SK-MEL-5 (cell line): ENCODE data around the gene RYK. TPM values are rescaled to one million over a fixed set of nuclear protein-coding genes. Genes with fewer than 3 reads are reported as not detected.

Experiments
- DNase-seq: peaks from one replicate; pipeline ENCODE4 v3.0.0-alpha.2; 2016; ENCODE audit warnings: low read depth, low spot score
- in situ Hi-C: cut with HindIII; loops from 2 replicates; pipeline ENCODE4 v1.10.0; 2016; ENCODE audit warnings: low sequenced_read_pairs, high pct_unique_total_duplicates, low pct_unique_long_range_greater_than_20kb
- total RNA-seq: library from RNA; depleted of rRNA; stranded (reverse); fragments of >200 nt; shearing (Covaris generic); gene quantifications from 2 replicates; pipeline ENCODE4 v1.2.3, GENCODE V29; 2014

Gene RYK
- total RNA-seq, 1 experiment from 2014 or later = 79.0 TPM

DNA sequence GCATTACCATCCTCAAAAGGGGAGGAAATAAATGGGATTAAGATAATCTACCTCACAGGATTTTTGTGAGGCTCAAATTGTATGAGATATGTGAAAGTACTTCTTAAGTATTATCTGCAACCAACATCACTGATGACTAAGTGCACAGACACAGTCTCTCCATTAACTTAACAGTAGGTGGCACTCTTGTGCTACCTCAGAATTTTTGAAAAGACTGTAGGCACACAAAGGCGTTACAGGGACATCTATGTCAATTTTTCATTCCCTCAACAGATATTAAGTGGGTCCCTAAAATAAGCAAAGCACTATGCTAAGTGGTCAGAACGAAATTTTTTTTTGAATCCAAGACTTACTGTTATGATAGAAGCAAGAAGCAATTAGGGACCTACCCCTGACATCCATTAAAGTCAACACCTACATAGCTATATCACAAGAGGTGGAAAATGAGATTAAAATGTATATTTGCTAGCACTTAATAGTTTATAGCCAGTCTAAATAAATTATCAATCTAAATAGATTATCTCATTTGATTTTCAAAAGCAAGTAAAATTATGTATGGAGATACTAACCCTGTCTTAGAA lies 52.9 kb downstream of the RYK start:
- DNase-seq = peak; percentile 67
- in situ Hi-C loops = no loop called here

DNA sequence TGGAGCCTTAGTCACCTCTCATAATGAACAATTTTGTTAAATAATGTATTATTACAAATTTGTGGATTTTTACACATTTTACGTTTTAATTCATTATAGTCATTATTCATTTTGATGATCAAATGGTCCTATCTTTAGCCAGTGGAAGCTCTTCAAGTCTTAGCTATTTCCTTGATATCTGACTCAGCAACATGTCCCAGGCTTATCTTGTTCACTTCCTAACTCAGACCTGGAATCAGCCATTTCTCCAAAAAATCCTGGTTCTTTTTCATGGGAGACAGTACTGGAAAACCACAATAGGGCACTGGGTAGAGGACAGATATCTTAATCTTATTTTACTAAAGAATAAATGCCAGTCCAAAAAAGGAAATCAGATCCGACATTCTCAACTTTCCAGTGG lies 56.4 kb downstream of the RYK start:
- in situ Hi-C loops = no loop called here
- DNase-seq = no peak

DNA sequence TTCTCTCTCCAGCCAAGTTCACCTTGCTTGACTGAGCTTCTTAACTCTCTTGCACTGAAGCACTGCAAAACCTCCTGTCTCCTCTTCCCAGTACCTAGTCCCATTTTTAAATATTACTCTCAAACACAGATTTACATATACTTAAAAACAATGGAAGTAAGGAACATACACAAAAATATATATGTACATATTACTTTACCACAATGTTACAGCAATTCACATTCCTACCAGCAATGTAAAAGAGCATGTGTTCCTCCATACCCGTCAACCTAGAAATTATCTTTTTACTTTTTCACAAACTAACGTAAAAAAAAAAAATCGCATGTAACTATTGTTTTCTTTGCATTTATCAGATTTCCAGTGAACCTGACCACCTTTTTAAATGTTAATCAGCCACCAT lies 60.4 kb downstream of the RYK start:
- no peak for DNase-seq
- in situ Hi-C loops = no loop called here

DNA sequence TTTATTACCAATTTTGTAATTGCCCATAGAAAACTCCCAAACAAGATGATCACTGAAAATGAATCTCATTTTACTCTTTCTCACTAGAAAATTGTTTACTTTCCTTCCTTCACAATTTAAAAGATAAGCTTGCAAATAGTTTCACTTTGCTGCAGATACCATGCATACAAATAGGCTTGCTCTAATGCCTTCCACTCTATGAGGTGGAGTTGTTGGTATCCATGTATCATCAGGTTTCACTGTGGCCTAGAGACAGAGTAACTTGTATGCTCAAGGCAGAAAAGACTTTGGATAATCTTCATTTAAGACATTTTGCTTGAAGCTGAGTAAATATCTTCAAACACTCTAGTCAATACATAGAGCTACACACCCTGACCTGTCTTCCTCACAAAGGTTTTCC lies 60.8 kb downstream of the RYK start:
- DNase-seq = no peak
- in situ Hi-C loops = no loop called here

- in situ Hi-C loops = no loop called here
- DNase-seq = no peak
These were observed 64.3 kb downstream of the RYK start for GRCh38 chr3:134186391-134186790.

GRCh38 chr3:134180761-134181160 lies 69.9 kb downstream of the RYK start:
- DNase-seq = no peak
- in situ Hi-C loops = no loop called here

GRCh38 chr3:134179508-134179907 lies 71.2 kb downstream of the RYK start:
- in situ Hi-C loops = no loop called here
- no peak for DNase-seq

DNA sequence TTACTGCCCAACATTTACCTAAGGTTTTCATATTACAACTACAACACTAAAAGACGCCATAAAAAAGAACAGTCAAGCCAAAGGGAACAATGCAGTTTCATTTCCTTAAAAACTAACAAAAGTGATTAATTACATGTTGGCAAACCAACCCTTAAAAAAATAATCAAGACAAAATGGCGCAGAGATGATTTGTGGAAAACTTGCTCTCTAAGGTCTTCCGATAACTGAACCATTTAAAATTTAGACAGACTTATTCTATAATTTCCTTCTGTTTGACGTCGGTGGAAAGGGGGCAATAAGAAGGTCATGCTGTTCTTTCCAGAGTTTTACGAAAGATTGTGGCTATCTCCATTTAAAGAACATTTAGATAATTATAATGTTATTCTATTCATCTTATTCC lies 87.6 kb downstream of the RYK start:
- in situ Hi-C loops = no loop called here
- no peak for DNase-seq

GRCh38 chr3:134161898-134162615 lies 88.6 kb downstream of the RYK start:
- no peak for DNase-seq
- in situ Hi-C loops = no loop called here

DNA sequence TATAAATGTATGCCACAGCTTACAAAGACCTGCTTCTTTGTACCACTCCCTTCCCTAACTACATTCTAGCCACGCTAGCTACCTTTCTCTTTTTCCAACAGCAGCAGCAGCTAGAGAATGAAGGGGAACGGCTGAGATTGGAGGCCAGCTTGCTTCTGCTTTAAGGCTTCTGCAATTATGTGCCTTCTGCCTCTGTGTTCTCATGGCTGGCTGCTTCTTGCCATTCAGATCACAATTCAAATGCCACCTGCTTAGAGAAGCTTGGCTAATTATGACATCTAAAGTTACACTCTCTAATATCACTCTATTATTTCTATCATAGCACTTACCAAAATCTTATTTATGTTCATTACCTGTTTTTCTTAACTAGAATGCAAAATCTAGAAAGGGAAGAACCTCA lies 95.2 kb downstream of the RYK start:
- in situ Hi-C loops = no loop called here
- no peak for DNase-seq

DNA sequence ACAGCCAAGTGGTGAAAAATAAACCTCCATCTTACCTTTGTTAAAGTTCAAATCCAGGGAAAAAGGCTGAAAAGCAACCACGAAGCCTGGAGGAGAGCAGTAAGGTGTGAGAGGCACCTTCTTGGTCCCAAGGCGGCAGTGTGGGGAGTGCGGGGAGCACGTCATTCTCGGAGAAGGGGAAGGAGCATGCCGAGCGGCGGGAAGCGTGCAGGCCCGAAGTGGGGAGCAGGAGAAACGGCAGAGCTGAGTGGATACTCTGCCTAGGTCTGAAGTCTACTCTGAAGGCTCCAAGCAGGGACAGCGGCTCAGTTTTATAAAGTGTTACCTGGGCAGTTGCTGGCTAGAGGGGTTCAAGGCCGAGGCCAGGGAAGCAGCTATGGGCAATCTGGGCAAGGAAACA lies 96.9 kb downstream of the RYK start:
- no peak for DNase-seq
- in situ Hi-C loops = no loop called here

DNA sequence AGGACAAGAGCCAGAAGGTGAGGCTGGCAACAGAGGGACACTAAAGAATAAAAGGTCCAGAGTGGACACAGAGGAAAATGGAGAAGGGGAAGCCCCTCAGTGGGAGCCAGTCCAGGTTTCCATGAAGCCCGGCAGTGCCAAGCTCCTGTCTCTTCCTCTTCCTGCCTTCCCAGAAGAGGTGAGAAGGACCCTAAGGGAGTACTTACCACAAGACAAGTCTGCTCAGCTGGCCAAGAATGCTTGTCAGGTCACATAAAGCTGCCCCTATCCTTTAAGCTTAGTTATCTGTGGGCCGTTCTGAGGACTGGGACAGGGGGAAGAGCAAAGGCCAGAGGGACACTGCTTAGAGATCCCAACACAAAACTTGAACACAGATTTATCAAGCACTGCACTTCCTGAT lies 100.2 kb downstream of the RYK start:
- in situ Hi-C loops = no loop called here
- DNase-seq = no peak

GRCh38 chr3:134149286-134149685 lies 101.4 kb downstream of the RYK start:
- DNase-seq = no peak
- in situ Hi-C loops = no loop called here

- DNase-seq = no peak
- in situ Hi-C loops = no loop called here
These were observed 102.1 kb downstream of the RYK start for GRCh38 chr3:134148534-134148933.

GRCh38 chr3:134147411-134147810 lies 103.2 kb downstream of the RYK start:
- DNase-seq = no peak
- in situ Hi-C loops = no loop called here

DNA sequence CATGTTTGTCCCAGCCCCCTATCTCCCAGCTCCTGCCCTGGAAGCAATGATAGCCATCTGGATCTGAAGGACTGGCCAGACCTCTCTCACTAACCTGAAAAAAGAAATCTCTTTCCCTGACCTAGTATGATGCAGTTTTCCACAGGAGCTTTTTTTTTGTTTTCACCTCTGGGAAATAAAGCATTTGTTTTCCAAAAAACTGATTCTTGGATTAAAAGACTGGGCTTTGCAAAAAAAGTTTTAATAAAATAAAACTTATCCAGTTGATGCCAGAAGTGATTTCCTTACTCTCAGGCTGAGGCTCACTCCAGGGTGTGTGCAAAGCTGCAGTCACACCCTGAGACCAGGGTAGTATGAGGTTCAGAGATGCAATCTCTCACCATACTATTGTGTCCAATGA lies 104.0 kb downstream of the RYK start:
- DNase-seq = no peak

GRCh38 chr3:134145183-134145582 lies 105.5 kb downstream of the RYK start:
- in situ Hi-C loops = no loop called here
- no peak for DNase-seq

More for the DNA sequence above, 104.0 kb downstream of the RYK start:
- in situ Hi-C loops = no loop called here

DNA sequence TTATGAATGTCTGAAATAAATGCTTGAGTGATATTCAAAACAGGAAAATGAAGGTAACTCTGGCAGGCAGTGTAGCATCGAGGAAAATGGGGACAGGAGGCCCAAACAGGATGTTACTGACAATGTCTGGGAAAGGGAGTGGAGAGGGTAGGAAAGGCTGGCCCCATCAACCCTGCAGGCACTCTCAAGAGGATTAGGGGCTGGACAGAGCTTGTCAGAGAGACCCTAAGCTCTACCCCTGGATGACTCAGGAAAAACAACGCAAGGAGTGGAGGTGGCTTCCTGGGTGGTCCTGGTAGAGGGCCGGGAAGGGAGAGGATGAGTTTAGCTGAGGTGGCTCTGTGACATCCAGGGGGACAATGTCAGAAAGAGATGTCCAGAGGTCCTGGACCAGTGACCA lies 106.0 kb downstream of the RYK start:
- DNase-seq = no peak
- in situ Hi-C loops = no loop called here

GRCh38 chr3:134143828-134144401 lies 106.7 kb downstream of the RYK start:
- DNase-seq = no peak
- in situ Hi-C loops = no loop called here
